ENCODE data around the gene OSTN. TPM values are rescaled to one million over a fixed set of nuclear protein-coding genes. Genes with fewer than 3 reads are reported as not detected.

Gene OSTN
- total and polyA plus RNA-seq, 5 donors = 0.06 to 1.1 (median 0.18) TPM; not detected in 1

DNA sequence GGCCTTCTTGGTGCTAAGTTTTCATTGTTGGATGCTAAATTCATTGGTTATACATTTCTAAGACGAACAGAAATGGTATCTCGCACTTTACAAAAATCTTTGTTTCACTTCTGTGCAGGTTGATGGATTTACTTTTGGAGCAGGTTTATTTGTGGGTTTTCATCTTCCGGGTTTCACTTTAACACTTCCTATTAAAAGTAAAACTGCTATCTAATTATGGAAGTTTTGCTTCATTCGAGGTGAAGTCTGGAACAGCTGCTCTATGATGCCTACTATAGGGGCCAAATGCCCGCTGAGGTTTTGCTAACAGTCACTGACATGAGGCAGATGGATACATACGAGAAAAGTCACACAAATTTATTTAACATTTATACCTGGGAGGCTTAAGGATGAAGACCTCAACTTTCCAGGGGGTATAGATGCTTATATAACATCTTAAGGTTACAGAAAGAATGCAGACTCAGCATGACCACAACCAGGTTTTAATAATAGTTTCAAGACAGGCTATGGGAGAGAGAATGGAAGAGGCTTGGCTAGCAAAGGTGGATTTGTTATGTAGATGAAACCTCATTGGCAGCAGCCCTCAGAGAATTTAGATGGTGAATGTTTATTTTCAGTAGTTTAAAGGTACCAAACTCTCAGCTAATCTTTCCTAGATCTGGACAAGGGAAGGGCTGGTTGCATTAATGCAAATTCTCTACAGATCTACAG, 54.2 kb downstream of the OSTN start:
- intact Hi-C loops (cut with DNase I) = loop anchor here in 1 of 4 donors (10.0 kb wide), 1 partner anchor 142 kb away; no protein-coding TSS in a partner anchor
- 81% methylated on average over 6 of the region's 6 CpGs for WGBS
- ATAC-seq = no peak
- no peaks in the 10 kb centered on the region for H3K4me1 ChIP-seq (ENCODE audit: control insufficient read depth, insufficient read depth, low read length)
- no peak overlapping the region for H3K4me3 ChIP-seq (ENCODE audit: low read length)
- H3K27me3 ChIP-seq (ENCODE audit: control insufficient read depth, insufficient read depth) = no peaks in the 10 kb centered on the region
- H3K9me3 ChIP-seq (ENCODE audit: control insufficient read depth, low read length) = no peaks in the 10 kb centered on the region
- H3K27ac ChIP-seq (ENCODE audit: low read length) = no peak overlapping the region
- DNase-seq = no peak

DNA sequence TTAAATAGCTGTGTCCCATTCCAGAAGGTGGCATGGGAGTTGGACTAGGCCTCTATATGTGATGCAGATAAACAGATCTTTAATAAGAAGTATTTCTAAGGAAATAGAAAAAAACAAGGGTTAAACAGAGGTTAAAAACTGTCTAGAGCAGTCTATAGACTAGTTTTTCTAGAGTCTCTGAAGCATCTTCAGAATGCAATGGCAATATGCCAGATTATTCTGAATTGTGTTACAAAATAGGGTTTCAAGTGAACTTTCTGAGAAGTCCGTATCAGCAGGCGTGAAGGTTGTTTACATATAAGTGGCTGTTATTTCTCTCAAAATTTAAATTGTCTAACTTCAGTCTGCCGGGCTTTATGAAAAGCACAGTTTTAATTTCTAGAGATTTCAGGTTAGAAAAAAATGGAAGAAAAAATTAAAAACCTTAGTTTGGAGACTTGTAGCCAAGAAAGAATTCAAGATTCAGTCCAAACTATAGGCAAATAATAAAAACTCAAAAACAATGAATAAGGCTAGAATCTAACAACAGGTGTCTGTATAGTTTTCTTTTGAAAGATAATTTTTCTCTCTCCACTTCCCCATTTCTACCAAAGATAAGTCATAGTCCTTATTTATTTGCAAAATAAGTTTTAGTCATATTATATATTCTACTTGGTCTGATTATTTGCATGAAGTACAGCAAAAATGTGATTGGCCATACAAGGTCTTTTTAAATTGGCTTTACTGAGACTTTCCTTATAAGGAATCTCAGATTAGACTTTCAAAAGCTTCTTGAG, 55.2 kb downstream of the OSTN start:
- no peaks in the 10 kb centered on the region for H3K9me3 ChIP-seq (ENCODE audit: control insufficient read depth, low read length)
- ATAC-seq = no peak
- 78% methylated on average over 3 of the region's 3 CpGs for whole genome bisulfite sequencing
- no peaks in the 10 kb centered on the region for H3K27me3 ChIP-seq (ENCODE audit: control insufficient read depth, insufficient read depth)
- DNase-seq = no peak
- intact Hi-C loops (cut with DNase I) = loop anchor here in 1 of 4 donors (10.0 kb wide), 1 partner anchor 141 kb away; no protein-coding TSS in a partner anchor
- no peaks in the 10 kb centered on the region for H3K4me1 ChIP-seq (ENCODE audit: control insufficient read depth, insufficient read depth, low read length)
- H3K4me3 ChIP-seq (ENCODE audit: low read length) = no peak overlapping the region
- no peak overlapping the region for H3K27ac ChIP-seq (ENCODE audit: low read length)

- Histone ChIP-seq H3K4me1 (ENCODE audit: control insufficient read depth, insufficient read depth, low read length) (no peaks in the 10 kb centered on the region), H3K4me3 (ENCODE audit: low read length) (no peak overlapping the region), H3K27ac (ENCODE audit: low read length) (no peak overlapping the region), H3K27me3 (ENCODE audit: control insufficient read depth, insufficient read depth) (no peaks in the 10 kb centered on the region), H3K9me3 (ENCODE audit: control insufficient read depth, low read length) (no peaks in the 10 kb centered on the region)
- 94% methylated on average over 5 of the region's 5 CpGs for WGBS
- ATAC-seq (no peak), DNase-seq (no peak)
- intact Hi-C loops (cut with DNase I) = loop anchor here in 1 of 4 donors (10.0 kb wide), 1 partner anchor 140 kb away; no protein-coding TSS in a partner anchor
These were observed 56.1 kb downstream of the OSTN start for GRCh38 chr3:191255156-191255555.

DNA sequence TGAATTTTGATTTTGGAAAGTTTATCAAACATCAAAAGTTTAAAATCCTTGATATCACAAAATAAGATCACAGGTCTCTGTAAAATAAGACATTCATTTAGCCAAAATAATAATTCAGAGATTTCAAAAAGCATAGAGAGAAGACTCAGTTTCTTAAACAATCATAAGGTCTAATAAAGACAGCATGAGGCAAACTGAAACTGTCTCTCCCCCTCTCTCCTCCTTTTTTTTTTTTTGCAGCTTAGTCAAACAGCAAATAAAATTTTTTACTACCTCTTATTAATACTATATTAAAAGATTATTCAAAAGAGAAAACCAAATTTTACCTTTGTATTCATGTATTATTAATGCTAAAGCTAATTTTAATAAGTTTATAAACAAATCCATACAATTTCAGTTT, 57.4 kb downstream of the OSTN start:
- Histone ChIP-seq H3K4me1 (ENCODE audit: control insufficient read depth, insufficient read depth, low read length) (no peaks in the 10 kb centered on the region), H3K4me3 (ENCODE audit: low read length) (no peak overlapping the region), H3K27ac (ENCODE audit: low read length) (no peak overlapping the region), H3K27me3 (ENCODE audit: control insufficient read depth, insufficient read depth) (no peaks in the 10 kb centered on the region), H3K9me3 (ENCODE audit: control insufficient read depth, low read length) (no peaks in the 10 kb centered on the region)
- intact Hi-C loops (cut with DNase I) = loop anchor here in 1 of 4 donors (10.0 kb wide), 1 partner anchor 138 kb away; no protein-coding TSS in a partner anchor
- ATAC-seq (no peak), DNase-seq (no peak)

GRCh38 chr3:191257286-191257685, 58.2 kb downstream of the OSTN start:
- DNase-seq = no peak
- Histone ChIP-seq H3K27ac (ENCODE audit: low read length) (no peak overlapping the region), H3K27me3 (ENCODE audit: control insufficient read depth, insufficient read depth) (no peaks in the 10 kb centered on the region), H3K9me3 (ENCODE audit: control insufficient read depth, low read length) (no peaks in the 10 kb centered on the region), H3K4me3 (ENCODE audit: low read length) (no peak overlapping the region), H3K4me1 (ENCODE audit: control insufficient read depth, insufficient read depth, low read length) (no peaks in the 10 kb centered on the region)
- 96% methylated on average over 2 of the region's 2 CpGs for WGBS
- intact Hi-C loops (cut with DNase I) = loop anchor here in 1 of 4 donors (10.0 kb wide), 1 partner anchor 138 kb away; no protein-coding TSS in a partner anchor
- ATAC-seq = no peak

- intact Hi-C loops (cut with DNase I) = loop anchor here in 1 of 4 donors (10.0 kb wide), 1 partner anchor 135 kb away; no protein-coding TSS in a partner anchor
- Histone ChIP-seq H3K27me3 (ENCODE audit: control insufficient read depth, insufficient read depth) (no peaks in the 10 kb centered on the region), H3K9me3 (ENCODE audit: control insufficient read depth, low read length) (no peaks in the 10 kb centered on the region), H3K4me3 (ENCODE audit: low read length) (no peak overlapping the region), H3K4me1 (ENCODE audit: control insufficient read depth, insufficient read depth, low read length) (no peaks in the 10 kb centered on the region), H3K27ac (ENCODE audit: low read length) (no peak overlapping the region)
- ATAC-seq (no peak), DNase-seq (no peak)
- WGBS = 0% methylated on average over 1 of the region's 1 CpG
These were observed 60.4 kb downstream of the OSTN start for GRCh38 chr3:191259486-191259885.

DNA sequence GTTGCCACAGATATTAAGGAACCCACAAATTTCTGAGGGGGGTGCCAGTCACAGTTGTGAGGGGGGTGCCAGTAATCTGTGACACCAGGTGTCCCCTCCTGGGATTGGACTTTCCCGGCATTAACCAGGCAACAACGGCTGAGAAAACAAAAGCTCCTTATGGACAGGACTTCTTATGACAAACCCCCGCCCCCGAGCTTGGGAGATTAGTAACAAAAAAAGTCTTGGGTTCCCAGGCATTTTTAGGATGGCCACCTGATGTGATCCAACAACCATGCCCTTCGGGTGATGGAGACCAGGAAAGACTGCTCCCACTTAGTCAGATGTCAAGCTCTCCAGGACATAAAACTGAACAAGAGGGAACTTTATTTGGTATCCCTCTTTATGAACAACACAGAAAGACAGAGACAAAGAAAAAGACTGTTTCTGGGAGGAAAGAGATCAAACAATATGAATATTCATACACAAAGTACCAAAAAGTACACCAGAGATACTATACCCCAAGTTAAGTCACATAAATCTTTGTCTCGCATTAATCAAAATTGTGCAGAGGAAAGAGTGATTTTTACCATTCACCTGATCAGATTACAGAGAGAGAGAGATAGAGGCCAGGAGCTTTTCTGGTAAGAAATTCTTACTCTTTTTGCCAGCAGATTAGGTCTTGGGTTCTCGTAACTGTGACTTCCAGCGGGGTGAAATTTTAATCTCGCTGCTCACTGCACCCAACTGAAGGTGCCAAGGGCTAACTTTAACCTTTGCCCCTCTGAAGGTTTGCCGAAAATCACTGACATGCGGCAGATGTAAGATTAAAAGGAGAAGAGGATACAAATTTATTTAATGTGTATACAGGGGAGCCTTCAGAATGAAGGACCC, 61.6 kb downstream of the OSTN start:
- WGBS = 89% methylated on average over 11 of the region's 11 CpGs
- no peaks in the 10 kb centered on the region for H3K27me3 ChIP-seq (ENCODE audit: control insufficient read depth, insufficient read depth)
- DNase-seq (no peak), ATAC-seq (no peak)
- no peaks in the 10 kb centered on the region for H3K4me1 ChIP-seq (ENCODE audit: control insufficient read depth, insufficient read depth, low read length)
- intact Hi-C loops (cut with DNase I) = loop anchor here in 1 of 4 donors (10.0 kb wide), 1 partner anchor 124 kb away; no protein-coding TSS in a partner anchor
- no peak overlapping the region for H3K4me3 ChIP-seq (ENCODE audit: low read length)
- H3K27ac ChIP-seq (ENCODE audit: low read length) = no peak overlapping the region
- no peaks in the 10 kb centered on the region for H3K9me3 ChIP-seq (ENCODE audit: control insufficient read depth, low read length)

- ATAC-seq (no peak), DNase-seq (no peak)
- no peaks in the 10 kb centered on the region for H3K27me3 ChIP-seq (ENCODE audit: control insufficient read depth, insufficient read depth)
These were observed 62.2 kb downstream of the OSTN start for GRCh38 chr3:191261304-191261638.

DNA sequence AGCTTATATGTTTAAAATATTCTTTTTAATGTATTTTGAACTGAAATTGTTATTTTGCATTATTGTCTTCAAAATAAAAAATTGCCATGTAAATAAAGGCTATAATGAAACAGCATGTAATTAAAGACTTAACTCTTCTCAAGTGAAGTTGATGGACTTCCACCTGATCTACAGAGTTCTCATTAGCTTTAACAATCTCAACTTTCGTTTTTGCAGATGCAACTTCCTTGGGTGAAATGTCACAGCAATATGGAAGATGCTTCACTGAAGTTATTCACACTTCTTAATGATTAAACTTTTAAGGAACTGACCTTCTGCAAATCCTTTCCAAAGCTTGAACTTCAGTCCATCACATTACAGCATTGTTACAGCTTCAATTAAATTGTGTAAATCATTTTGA, 63.6 kb downstream of the OSTN start:
- DNase-seq (no peak), ATAC-seq (no peak)
- WGBS = 72% methylated on average over 1 of the region's 1 CpG
- Histone ChIP-seq H3K4me1 (ENCODE audit: control insufficient read depth, insufficient read depth, low read length) (no peaks in the 10 kb centered on the region), H3K4me3 (ENCODE audit: low read length) (no peak overlapping the region), H3K27me3 (ENCODE audit: control insufficient read depth, insufficient read depth) (no peaks in the 10 kb centered on the region), H3K27ac (ENCODE audit: low read length) (no peak overlapping the region), H3K9me3 (ENCODE audit: control insufficient read depth, low read length) (no peaks in the 10 kb centered on the region)
- intact Hi-C loops (cut with DNase I) = loop anchor here in 1 of 4 donors (10.0 kb wide), 1 partner anchor 122 kb away; no protein-coding TSS in a partner anchor

More at GRCh38 chr3:191261304-191261638, 62.2 kb downstream of the OSTN start:
- intact Hi-C loops (cut with DNase I) = loop anchor here in 1 of 4 donors (10.0 kb wide), 1 partner anchor 124 kb away; no protein-coding TSS in a partner anchor
- H3K4me1 ChIP-seq (ENCODE audit: control insufficient read depth, insufficient read depth, low read length) = no peaks in the 10 kb centered on the region
- no peaks in the 10 kb centered on the region for H3K9me3 ChIP-seq (ENCODE audit: control insufficient read depth, low read length)
- H3K27ac ChIP-seq (ENCODE audit: low read length) = no peak overlapping the region
- H3K4me3 ChIP-seq (ENCODE audit: low read length) = no peak overlapping the region

DNA sequence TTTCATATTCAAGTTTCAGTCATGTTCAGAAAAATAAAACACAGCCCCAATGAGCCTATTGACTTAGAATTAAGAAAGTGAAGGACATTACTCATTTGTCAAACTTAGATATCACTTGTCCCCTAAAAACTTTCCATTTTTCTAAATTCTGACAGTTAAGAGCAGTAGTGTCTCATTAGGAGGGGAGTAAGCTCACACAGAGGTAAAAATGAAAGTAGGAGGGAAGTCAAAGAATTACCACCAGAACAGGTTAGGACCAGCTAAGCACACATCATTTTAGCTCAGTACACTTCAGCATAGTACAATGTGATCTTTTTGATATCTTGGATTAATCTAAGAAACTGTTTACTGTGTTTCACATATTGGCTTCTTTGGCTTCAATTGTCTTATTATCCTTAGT, 64.3 kb downstream of the OSTN start:
- intact Hi-C loops (cut with DNase I) = loop anchor here in 1 of 4 donors (10.0 kb wide), 1 partner anchor 121 kb away; no protein-coding TSS in a partner anchor
- peak overlapping the region; percentile 32 for H3K4me3 ChIP-seq (ENCODE audit: low read length)
- no peaks in the 10 kb centered on the region for H3K4me1 ChIP-seq (ENCODE audit: control insufficient read depth, insufficient read depth, low read length)
- H3K9me3 ChIP-seq (ENCODE audit: control insufficient read depth, low read length) = no peaks in the 10 kb centered on the region
- ATAC-seq (peak; percentile 48 to 65), DNase-seq (no peak)
- no peak overlapping the region for H3K27ac ChIP-seq (ENCODE audit: low read length)
- H3K27me3 ChIP-seq (ENCODE audit: control insufficient read depth, insufficient read depth) = no peaks in the 10 kb centered on the region
